Measurements from ENCODE around the gene KRABD2.
"Not testable (repeated sequence)": the region's sequence is repeated elsewhere in the genome, so short reads cannot be mapped to it uniquely, and the experiment has no call there.

The KRABD2 gene

GRCh38 chr17:8402921-8403536, 26.5 kb upstream of the KRABD2 start:
- Mint-ChIP-seq H3K36me3 (ENCODE audit: low read depth) (no peaks in the 10 kb centered on the region), H3K27ac (no peak overlapping the region), H3K4me3 (no peak overlapping the region), H3K27me3 (peaks cover 31% of the 10 kb centered on the region), H3K9me3 (no peaks in the 10 kb centered on the region), H3K4me1 (ENCODE audit: low read depth) (no peaks in the 10 kb centered on the region)
- no peak for DNase-seq

- Mint-ChIP-seq H3K9me3 (no peaks in the 10 kb centered on the region), H3K4me1 (ENCODE audit: low read depth) (no peaks in the 10 kb centered on the region), H3K27ac (no peak overlapping the region), H3K36me3 (ENCODE audit: low read depth) (no peaks in the 10 kb centered on the region), H3K4me3 (no peak overlapping the region), H3K27me3 (peaks cover 38% of the 10 kb centered on the region)
- DNase-seq: no peak
Measured at GRCh38 chr17:8401107-8401506, 24.6 kb upstream of the KRABD2 start.

- Mint-ChIP-seq H3K4me1 (ENCODE audit: low read depth) (peaks cover 2% of the 10 kb centered on the region), H3K4me3 (no peak overlapping the region), H3K27me3 (peaks cover 38% of the 10 kb centered on the region), H3K27ac (no peak overlapping the region), H3K9me3 (no peaks in the 10 kb centered on the region), H3K36me3 (ENCODE audit: low read depth) (no peaks in the 10 kb centered on the region)
- DNase-seq: no peak
Measured at GRCh38 chr17:8398980-8399379, 22.5 kb upstream of the KRABD2 start.

- no peaks in the 10 kb centered on the region for H3K36me3 Mint-ChIP-seq (ENCODE audit: low read depth)
- H3K27ac Mint-ChIP-seq: no peak within 1 kb of the TSS
- DNase-seq: no peak
- H3K4me1 Mint-ChIP-seq (ENCODE audit: low read depth): peaks cover 9% of the 10 kb centered on the region
- H3K4me3 Mint-ChIP-seq: no peak within 1 kb of the TSS
- peaks cover 30% of the 10 kb centered on the region for H3K27me3 Mint-ChIP-seq
- H3K9me3 Mint-ChIP-seq: no peaks in the 10 kb centered on the region
Measured at GRCh38 chr17:8397636-8398035, 21.1 kb upstream of the KRABD2 start, which contains the start of gene RNF222. TSS of gene RNF222 (minus strand) at chr17:8397827. CDS start at chr17:8393461, 4,366 bp downstream.

- not testable (repeated sequence) for H3K36me3 Mint-ChIP-seq (ENCODE audit: low read depth); H3K9me3 Mint-ChIP-seq; DNase-seq; H3K4me3 Mint-ChIP-seq; H3K4me1 Mint-ChIP-seq (ENCODE audit: low read depth); H3K27ac Mint-ChIP-seq
- peaks cover 10% of the 10 kb centered on the region for H3K27me3 Mint-ChIP-seq
Measured at GRCh38 chr17:8394497-8394896, 18.0 kb upstream of the KRABD2 start.

GRCh38 chr17:8393470-8394231, 17.1 kb upstream of the KRABD2 start:
- no peaks in the 10 kb centered on the region for H3K36me3 Mint-ChIP-seq (ENCODE audit: low read depth)
- H3K27ac Mint-ChIP-seq: peak overlapping the region; percentile 87
- H3K27me3 Mint-ChIP-seq: peaks cover 7% of the 10 kb centered on the region
- H3K9me3 Mint-ChIP-seq: no peaks in the 10 kb centered on the region
- peaks cover 9% of the 10 kb centered on the region for H3K4me1 Mint-ChIP-seq (ENCODE audit: low read depth)
- peak; percentile 50 for DNase-seq
- H3K4me3 Mint-ChIP-seq: no peak overlapping the region

- Mint-ChIP-seq H3K4me3 (no peak overlapping the region), H3K27ac (no peak overlapping the region), H3K9me3 (no peaks in the 10 kb centered on the region)
Measured at GRCh38 chr17:8392674-8393469, 16.4 kb upstream of the KRABD2 start.

GRCh38 chr17:8392274-8392673, 15.8 kb upstream of the KRABD2 start:
- peaks cover 3% of the 10 kb centered on the region for H3K27me3 Mint-ChIP-seq
- H3K36me3 Mint-ChIP-seq (ENCODE audit: low read depth): no peaks in the 10 kb centered on the region
- no peak for DNase-seq
- no peak overlapping the region for H3K4me3 Mint-ChIP-seq
- peaks cover 11% of the 10 kb centered on the region for H3K4me1 Mint-ChIP-seq (ENCODE audit: low read depth)
- no peaks in the 10 kb centered on the region for H3K9me3 Mint-ChIP-seq
- no peak overlapping the region for H3K27ac Mint-ChIP-seq

More at GRCh38 chr17:8392674-8393469, 16.4 kb upstream of the KRABD2 start:
- H3K4me1 Mint-ChIP-seq (ENCODE audit: low read depth): peaks cover 9% of the 10 kb centered on the region
- no peaks in the 10 kb centered on the region for H3K36me3 Mint-ChIP-seq (ENCODE audit: low read depth)
- peaks cover 7% of the 10 kb centered on the region for H3K27me3 Mint-ChIP-seq
- DNase-seq: no peak

GRCh38 chr17:8391711-8392110, 15.2 kb upstream of the KRABD2 start:
- Mint-ChIP-seq H3K4me3 (no peak overlapping the region), H3K27ac (no peak overlapping the region)

GRCh38 chr17:8387914-8388651, 11.6 kb upstream of the KRABD2 start:
- H3K27ac Mint-ChIP-seq: no peak overlapping the region
- no peak overlapping the region for H3K4me3 Mint-ChIP-seq
- H3K27me3 Mint-ChIP-seq: no peaks in the 10 kb centered on the region
- peaks cover under 1% of the 10 kb centered on the region for H3K36me3 Mint-ChIP-seq (ENCODE audit: low read depth)
- peaks cover 19% of the 10 kb centered on the region for H3K4me1 Mint-ChIP-seq (ENCODE audit: low read depth)
- no peak for DNase-seq
- H3K9me3 Mint-ChIP-seq: no peaks in the 10 kb centered on the region

More at GRCh38 chr17:8391711-8392110, 15.2 kb upstream of the KRABD2 start:
- DNase-seq: no peak
- Mint-ChIP-seq H3K4me1 (ENCODE audit: low read depth) (peaks cover 11% of the 10 kb centered on the region), H3K9me3 (no peaks in the 10 kb centered on the region), H3K36me3 (ENCODE audit: low read depth) (no peaks in the 10 kb centered on the region), H3K27me3 (peaks cover 3% of the 10 kb centered on the region)

GRCh38 chr17:8386841-8387240, 10.3 kb upstream of the KRABD2 start:
- H3K9me3 Mint-ChIP-seq: no peaks in the 10 kb centered on the region
- no peak overlapping the region for H3K4me3 Mint-ChIP-seq

GRCh38 chr17:8384801-8385378, 8.4 kb upstream of the KRABD2 start:
- Mint-ChIP-seq H3K27me3 (no peaks in the 10 kb centered on the region), H3K9me3 (no peaks in the 10 kb centered on the region), H3K4me1 (ENCODE audit: low read depth) (peaks cover 36% of the 10 kb centered on the region), H3K27ac (peak overlapping the region; percentile 47), H3K36me3 (ENCODE audit: low read depth) (peaks cover 32% of the 10 kb centered on the region), H3K4me3 (peak overlapping the region; percentile 100)
- DNase-seq: no peak

More at GRCh38 chr17:8386841-8387240, 10.3 kb upstream of the KRABD2 start:
- no peaks in the 10 kb centered on the region for H3K27me3 Mint-ChIP-seq
- peaks cover 13% of the 10 kb centered on the region for H3K36me3 Mint-ChIP-seq (ENCODE audit: low read depth)
- DNase-seq: no peak
- H3K27ac Mint-ChIP-seq: no peak overlapping the region
- H3K4me1 Mint-ChIP-seq (ENCODE audit: low read depth): peaks cover 21% of the 10 kb centered on the region

GRCh38 chr17:8383143-8383822, 6.8 kb upstream of the KRABD2 start, which contains the start of gene RPL26:
TSS of gene RPL26 (minus strand) at chr17:8383193. CDS start at chr17:8382310, 883 bp downstream.
- Mint-ChIP-seq H3K4me3 (peak within 1 kb of the TSS; percentile 100), H3K36me3 (ENCODE audit: low read depth) (peaks cover 48% of the 10 kb centered on the region), H3K4me1 (ENCODE audit: low read depth) (peaks cover 50% of the 10 kb centered on the region), H3K27me3 (no peaks in the 10 kb centered on the region), H3K27ac (peak within 1 kb of the TSS; percentile 100), H3K9me3 (no peaks in the 10 kb centered on the region)
- peak; percentile 97 for DNase-seq

Measured in activated T-cell treated with anti-CD3 and anti-CD28 coated beads, Interleukin-2, amount 50 U/mL, for 24 hours (primary cell).